Adrenal gland (tissue), 5 donors: ENCODE results near the gene FKBP6.
"Not testable (repeated sequence)": the region's sequence is repeated elsewhere in the genome, so short reads cannot be mapped to it uniquely, and the experiment has no call there.

ENCODE experiments used
- POLR2A ChIP-seq, 2 donors: fragments of 450-650 bp; IDR thresholded peaks; one replicate each; pipeline ENCODE4 v1.6.1; 2017; ENCODE audit warnings: antibody characterized with exemption in 2 of 2, mild to moderate bottlenecking in 2 of 2, moderate library complexity in 1 of 2
- TF ChIP-seq, protein P1 (sequence below), 6 experiments: fragments of 450-650 bp in 4 of 6; fragments of 200-600 bp in 2 of 6; sonication (generic) in 1 of 6; IDR thresholded peaks; 1 replicate in 5 of 6; 2 replicates in 1 of 6; pipeline versions ENCODE4 v1.5.1 to v1.8.0; 2016 to 2021; ENCODE audit warnings: antibody characterized with exemption in 6 of 6, mild to moderate bottlenecking in 2 of 6, moderate library complexity in 1 of 6
- donor health status: DM: no; HTN: no; CAD: no.

DNA sequence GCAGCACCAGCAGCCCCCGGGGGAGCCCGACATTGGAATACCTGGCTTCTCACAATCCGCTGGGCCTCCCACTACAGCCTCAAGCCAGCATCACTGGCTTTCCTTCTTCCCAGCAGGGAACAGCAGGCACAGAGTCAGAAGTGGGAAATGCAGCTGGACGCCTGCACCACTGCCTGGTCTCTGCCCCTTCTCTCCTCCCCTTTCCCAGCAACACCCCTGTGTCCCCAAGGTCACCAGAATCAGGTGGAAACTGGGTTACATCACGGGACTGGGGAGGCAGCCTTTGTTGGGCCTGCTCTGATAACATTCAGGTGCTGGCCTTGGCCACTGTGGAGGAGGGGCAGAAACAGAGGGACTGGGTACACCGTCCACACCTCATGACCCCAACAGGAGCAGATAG, 2.5 kb upstream of the FKBP6 start:
- TF ChIP-seq, protein P1, sequence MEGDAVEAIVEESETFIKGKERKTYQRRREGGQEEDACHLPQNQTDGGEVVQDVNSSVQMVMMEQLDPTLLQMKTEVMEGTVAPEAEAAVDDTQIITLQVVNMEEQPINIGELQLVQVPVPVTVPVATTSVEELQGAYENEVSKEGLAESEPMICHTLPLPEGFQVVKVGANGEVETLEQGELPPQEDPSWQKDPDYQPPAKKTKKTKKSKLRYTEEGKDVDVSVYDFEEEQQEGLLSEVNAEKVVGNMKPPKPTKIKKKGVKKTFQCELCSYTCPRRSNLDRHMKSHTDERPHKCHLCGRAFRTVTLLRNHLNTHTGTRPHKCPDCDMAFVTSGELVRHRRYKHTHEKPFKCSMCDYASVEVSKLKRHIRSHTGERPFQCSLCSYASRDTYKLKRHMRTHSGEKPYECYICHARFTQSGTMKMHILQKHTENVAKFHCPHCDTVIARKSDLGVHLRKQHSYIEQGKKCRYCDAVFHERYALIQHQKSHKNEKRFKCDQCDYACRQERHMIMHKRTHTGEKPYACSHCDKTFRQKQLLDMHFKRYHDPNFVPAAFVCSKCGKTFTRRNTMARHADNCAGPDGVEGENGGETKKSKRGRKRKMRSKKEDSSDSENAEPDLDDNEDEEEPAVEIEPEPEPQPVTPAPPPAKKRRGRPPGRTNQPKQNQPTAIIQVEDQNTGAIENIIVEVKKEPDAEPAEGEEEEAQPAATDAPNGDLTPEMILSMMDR (IDR thresholded peaks at IDR 0.05): not testable (repeated sequence)
- TF ChIP-seq POLR2A (IDR thresholded peaks at IDR 0.05): not testable (repeated sequence)
